Measurements from ENCODE around the gene PDE6C.

The PDE6C gene

GRCh38 chr10:93595378-93596161 is 16.8 kb upstream of the PDE6C start:
- DNase-seq: no peak

- DNase-seq: no peak
Measured at GRCh38 chr10:93596539-93596938, 15.8 kb upstream of the PDE6C start.

- no peak for DNase-seq
Measured at GRCh38 chr10:93597075-93597599, 15.2 kb upstream of the PDE6C start.

GRCh38 chr10:93598157-93598556 is 14.2 kb upstream of the PDE6C start:
- no peak for DNase-seq

GRCh38 chr10:93599335-93599734 is 13.0 kb upstream of the PDE6C start:
- DNase-seq: no peak

- no peak for DNase-seq
Measured at GRCh38 chr10:93599778-93600177, 12.6 kb upstream of the PDE6C start.

GRCh38 chr10:93600446-93601145 is 11.7 kb upstream of the PDE6C start:
- DNase-seq: no peak

- DNase-seq: no peak
Measured at GRCh38 chr10:93601146-93601773, 11.1 kb upstream of the PDE6C start, which contains the start of gene RBP4. TSS of gene RBP4 (minus strand) at chr10:93601235. CDS start at chr10:93601028, 207 bp downstream.

GRCh38 chr10:93601774-93602162 is 10.6 kb upstream of the PDE6C start:
- DNase-seq: no peak

- no peak for DNase-seq
Measured at GRCh38 chr10:93603023-93603422, 9.3 kb upstream of the PDE6C start.

GRCh38 chr10:93604146-93604545 is 8.2 kb upstream of the PDE6C start:
- DNase-seq: no peak

- DNase-seq: no peak
Measured at GRCh38 chr10:93608421-93608820, 3.9 kb upstream of the PDE6C start.

GRCh38 chr10:93613126-93613525 is 789 bp downstream of the PDE6C start:
- no peak for DNase-seq

GRCh38 chr10:93614101-93614825 is 1.9 kb downstream of the PDE6C start:
- DNase-seq: no peak

- DNase-seq: no peak
Measured at GRCh38 chr10:93615576-93616235, 3.4 kb downstream of the PDE6C start.

- DNase-seq: no peak
Measured at GRCh38 chr10:93620925-93621324, 8.6 kb downstream of the PDE6C start.

- no peak for DNase-seq
Measured at GRCh38 chr10:93622942-93623341, 10.6 kb downstream of the PDE6C start.

- no peak for DNase-seq
Measured at GRCh38 chr10:93628858-93629257, 16.5 kb downstream of the PDE6C start.

GRCh38 chr10:93629647-93630305 is 17.4 kb downstream of the PDE6C start:
- DNase-seq: no peak

- DNase-seq: no peak
Measured at GRCh38 chr10:93630625-93631557, 18.6 kb downstream of the PDE6C start.

GRCh38 chr10:93639791-93640190 is 27.5 kb downstream of the PDE6C start:
- no peak for DNase-seq
